OCI-LY7 (cell line): ENCODE measurements around the gene FCRL3. TPM values are rescaled to one million over a fixed set of nuclear protein-coding genes. Genes with fewer than 3 reads are reported as not detected.

Experiments used
- BruUV-seq: library from RNA; stranded (reverse); fragments of 400-500 nt; replicated peaks from 2 replicates; lab custom pipeline; 2021; lab: Mats Ljungman, UMichigan
- CTCF ChIA-PET: fragments of 300-600 bp; sonication (Branson Sonifier 250); formaldehyde crosslinking; loops from one replicate; lab custom pipeline; 2022; ENCODE audit warnings: antibody characterized with exemption; ENCODE audit not compliant: unreplicated experiment; lab: Charles Lee
- POLR2A ChIA-PET: fragments of 300-600 bp; sonication (Branson Sonifier 250); formaldehyde crosslinking; loops from one replicate; lab custom pipeline; 2022; ENCODE audit warnings: antibody characterized with exemption; lab: Charles Lee
- DNase-seq: peaks from one replicate; pipeline ENCODE4 v3.0.0-alpha.2; 2015; ENCODE audit warnings: low spot score
- H2AFZ ChIP-seq: fragments of 200-600 bp; sonication (generic), shearing (Covaris generic); 2 replicates; pipeline ENCODE4 v1.6.1; 2014; ENCODE audit warnings: mild to moderate bottlenecking, antibody characterized with exemption, low read length, moderate library complexity
- H3K27ac ChIP-seq: fragments of 200-600 bp; sonication (generic); 2 replicates; pipeline ENCODE4 v1.5.1; 2014; ENCODE audit warnings: mixed run types, low read depth, mild to moderate bottlenecking, moderate library complexity, low read length, inconsistent platforms; ENCODE audit not compliant: poor library complexity, severe bottlenecking
- H3K36me3 ChIP-seq: fragments of 200-600 bp; sonication (generic); 2 replicates; pipeline ENCODE4 v1.6.1; 2014; ENCODE audit warnings: mild to moderate bottlenecking, antibody characterized with exemption, low read length, moderate library complexity, mixed read lengths; ENCODE audit not compliant: insufficient read depth
- H3K4me1 ChIP-seq: fragments of 200-600 bp; sonication (generic); 2 replicates; pipeline ENCODE4 v1.5.1; 2014; ENCODE audit warnings: mild to moderate bottlenecking, low read length; ENCODE audit not compliant: insufficient read depth, poor library complexity, severe bottlenecking
- H3K4me2 ChIP-seq: fragments of 200-600 bp; sonication (generic); 2 replicates; pipeline ENCODE4 v1.6.1; 2014; ENCODE audit warnings: mild to moderate bottlenecking, low read length
- H3K4me3 ChIP-seq: fragments of 200-600 bp; sonication (generic); 2 replicates; pipeline ENCODE4 v1.5.1; 2014; ENCODE audit warnings: mild to moderate bottlenecking, low read depth, low read length; ENCODE audit not compliant: poor library complexity, severe bottlenecking
- H3K79me2 ChIP-seq: fragments of 200-600 bp; sonication (generic); 2 replicates; pipeline ENCODE4 v1.6.1; 2016; ENCODE audit warnings: low read depth, mild to moderate bottlenecking, low read length, moderate library complexity, mixed read lengths; ENCODE audit not compliant: insufficient read depth
- H3K9me2 ChIP-seq: fragments of 200-600 bp; sonication (generic); 2 replicates; pipeline ENCODE4 v1.6.1; 2016; ENCODE audit warnings: mild to moderate bottlenecking, low read length, mixed read lengths; ENCODE audit not compliant: insufficient read depth
- H3K9me3 ChIP-seq: fragments of 200-600 bp; sonication (generic); 2 replicates; pipeline ENCODE4 v1.6.1; 2014; ENCODE audit warnings: mild to moderate bottlenecking, mixed run types, low read length, mixed read lengths
- H4K20me1 ChIP-seq: fragments of 200-600 bp; sonication (generic); 2 replicates; pipeline ENCODE4 v1.6.1; 2014; ENCODE audit warnings: mild to moderate bottlenecking, antibody characterized with exemption, low read length, moderate library complexity, mixed read lengths; ENCODE audit not compliant: insufficient read depth
- CTCF ChIP-seq: fragments of 200-600 bp; sonication (generic); conservative IDR thresholded peaks from 2 replicates; pipeline ENCODE4 v1.5.1; 2014; ENCODE audit warnings: mild to moderate bottlenecking, antibody characterized with exemption, low read length, moderate library complexity, mixed read lengths
- EZH2phosphoT487 ChIP-seq: fragments of 200-600 bp; sonication (generic); IDR thresholded peaks from 2 replicates; pipeline ENCODE4 v1.6.1; 2018; ENCODE audit warnings: low read depth, borderline replicate concordance, mild to moderate bottlenecking, mixed run types, antibody characterized with exemption, low read length, moderate library complexity, mixed read lengths
- intact Hi-C: fragments of 100-400 bp; cut with micrococcal nuclease; formaldehyde crosslinking; loops from one replicate; pipeline ENCODE4 v1.10.0; 2022; ENCODE audit not compliant: unreplicated experiment
- total RNA-seq, 2 experiments: library from RNA; depleted of rRNA in 1 of 2; stranded (reverse); fragments of >200 nt in 1 of 2; shearing (Covaris generic) in 1 of 2; gene quantifications; 2 replicates each; pipeline ENCODE4 v1.2.3, GENCODE V29; 2014 to 2022

The FCRL3 gene
- total RNA-seq, 2 experiments from 2014 or later: 0.88 to 0.99 TPM

- TF ChIP-seq EZH2phosphoT487: no peak
- TF ChIP-seq CTCF: no peak
- intact Hi-C loops: no loop called here
- peaks cover 57% of the 10 kb centered on the region for H3K4me1 ChIP-seq
- peaks cover 12% of the 10 kb centered on the region for H3K36me3 ChIP-seq
- H2AFZ ChIP-seq: peak overlapping the region; percentile 82
- H3K27ac ChIP-seq: peak overlapping the region; percentile 15
- CTCF ChIA-PET: interaction anchor here (0.6 kb wide), 1 partner anchor 79 kb away, joined by 3 read pairs; no protein-coding TSS in a partner anchor
- no peaks in the 10 kb centered on the region for H4K20me1 ChIP-seq
- H3K4me2 ChIP-seq: no peak overlapping the region
- no peaks in the 10 kb centered on the region for H3K79me2 ChIP-seq
- BruUV-seq: no TSS peak
- no peak for DNase-seq
- no peaks in the 10 kb centered on the region; the same call in 1 of the 2 replicates for H3K9me3 ChIP-seq
- H3K9me2 ChIP-seq: no peaks in the 10 kb centered on the region
- POLR2A ChIA-PET: interaction anchor here (0.9 to 1.3 kb wide), 4 partner anchors 9 to 23 kb away, joined by 3 to 6 read pairs (median 4); no protein-coding TSS in a partner anchor
- no peak overlapping the region for H3K4me3 ChIP-seq
Observed at GRCh38 chr1:157732755-157733154, 32.2 kb upstream of the FCRL3 start.

GRCh38 chr1:157725221-157725577, 24.6 kb upstream of the FCRL3 start:
- Histone ChIP-seq H3K9me3 (peaks cover 41% of the 10 kb centered on the region), H3K4me2 (peak overlapping the region; percentile 92), H3K36me3 (peaks cover 29% of the 10 kb centered on the region), H3K4me1 (peaks cover 45% of the 10 kb centered on the region), H3K27ac (peak overlapping the region; percentile 93), H3K9me2 (no peaks in the 10 kb centered on the region), H3K4me3 (peak overlapping the region; percentile 61), H3K79me2 (no peaks in the 10 kb centered on the region), H4K20me1 (no peaks in the 10 kb centered on the region), H2AFZ (peak overlapping the region; percentile 61)
- intact Hi-C loops: loop anchor here (10.0 kb wide), 1 partner anchor 50 kb away; the partner anchor contains the start of gene FCRL2
- DNase-seq: peak; percentile 71
- ChIA-PET CTCF (no interaction called here), POLR2A (interaction anchor here (1.9 kb wide), 1 partner anchor 12 kb away, joined by 7 read pairs; no protein-coding TSS in a partner anchor)
- BruUV-seq: no TSS peak
- TF ChIP-seq CTCF (no peak), EZH2phosphoT487 (no peak)

GRCh38 chr1:157724537-157725220, 24.1 kb upstream of the FCRL3 start:
- peaks cover 44% of the 10 kb centered on the region for H3K4me1 ChIP-seq
- BruUV-seq: no TSS peak
- TF ChIP-seq CTCF: no peak
- no peak for TF ChIP-seq EZH2phosphoT487
- peak overlapping the region; percentile 93 for H3K27ac ChIP-seq
- peak; percentile 22 for DNase-seq
- H3K9me3 ChIP-seq: peaks cover 46% of the 10 kb centered on the region
- no peaks in the 10 kb centered on the region for H3K79me2 ChIP-seq
- no peaks in the 10 kb centered on the region for H3K9me2 ChIP-seq
- H2AFZ ChIP-seq: peak overlapping the region; percentile 61
- H4K20me1 ChIP-seq: no peaks in the 10 kb centered on the region
- ChIA-PET CTCF (no interaction called here), POLR2A (interaction anchor here (0.7 to 1.9 kb wide), 4 partner anchors 12 to 149 kb away, joined by 3 to 7 read pairs (median 3); no protein-coding TSS in a partner anchor)
- intact Hi-C loops: loop anchor here (10.0 kb wide), 1 partner anchor 50 kb away; the partner anchor contains the start of gene FCRL2
- H3K4me2 ChIP-seq: peak overlapping the region; percentile 92
- H3K4me3 ChIP-seq: no peak overlapping the region
- H3K36me3 ChIP-seq: peaks cover 29% of the 10 kb centered on the region
